Embryonic facial prominence (tissue), 1 donor: ENCODE data around the gene TMC1.
A peak's percentile ranks its signal among the peaks of the same experiment; 100 is the strongest.
"Not testable (repeated sequence)": the region's sequence is repeated elsewhere in the genome, so short reads cannot be mapped to it uniquely, and the experiment has no call there.

Experiments used
- DNase-seq: peaks from one replicate; pipeline ENCODE4 v3.0.0-alpha.2; 2016; ENCODE audit errors: extremely low spot score

Gene TMC1

DNA sequence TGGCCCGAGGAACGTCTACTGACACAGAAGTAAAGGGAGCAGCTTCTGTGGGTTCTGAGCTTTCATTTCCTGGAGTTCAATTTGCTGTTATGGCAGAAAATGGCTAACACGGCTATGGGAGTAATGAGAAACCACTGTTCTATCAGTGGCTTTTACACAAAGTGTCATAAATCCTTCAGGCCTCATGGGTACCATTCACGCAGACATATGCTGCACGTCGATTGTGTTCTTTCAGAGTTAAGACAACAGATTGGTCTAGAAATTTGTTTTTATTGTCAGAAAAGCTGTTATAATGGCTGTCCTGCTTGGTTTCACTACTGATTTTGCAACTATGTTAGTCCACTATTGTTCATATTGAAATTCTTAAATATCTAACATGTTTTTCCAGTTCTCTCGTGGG, 296.0 kb downstream of the TMC1 start:
- no peak for DNase-seq

DNA sequence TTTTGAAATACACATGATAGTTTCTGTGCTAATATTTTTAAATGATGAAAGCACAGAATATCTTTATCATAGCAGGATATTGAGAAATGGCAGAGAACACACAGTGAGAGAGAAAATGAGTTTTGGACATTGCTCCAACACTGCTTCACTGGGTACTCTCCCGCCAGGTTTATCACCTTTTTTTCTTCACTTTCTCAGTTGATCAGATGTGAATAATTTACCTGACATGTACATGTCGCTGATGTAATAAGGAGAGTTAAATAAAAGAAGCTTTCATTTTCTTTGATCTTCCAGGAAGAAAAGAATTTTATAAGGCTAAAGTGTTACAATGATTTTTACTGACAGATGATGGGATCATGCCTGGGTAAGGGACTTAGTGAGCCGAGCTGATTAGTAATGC, 297.0 kb downstream of the TMC1 start:
- DNase-seq, result no peak

DNA sequence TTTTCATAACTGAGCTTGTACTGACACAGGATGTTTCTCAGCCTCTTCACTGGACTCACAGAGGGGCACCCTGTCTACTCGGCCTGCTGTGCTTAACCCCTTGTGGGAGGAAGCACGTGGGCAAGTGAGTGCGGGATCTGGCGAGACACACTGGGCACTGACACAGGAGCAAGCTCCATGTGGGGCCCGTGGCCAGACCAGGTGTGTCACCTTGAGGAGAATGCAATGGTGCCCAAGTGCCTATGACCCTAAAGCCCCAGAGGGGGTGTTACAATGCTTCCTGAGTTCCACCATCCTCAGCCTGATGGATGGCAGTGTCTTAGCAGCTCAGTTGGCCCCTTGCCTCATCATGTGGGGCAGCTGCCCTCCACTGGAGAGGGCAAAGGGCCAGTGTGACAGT, 302.6 kb downstream of the TMC1 start:
- no peak for DNase-seq

DNA sequence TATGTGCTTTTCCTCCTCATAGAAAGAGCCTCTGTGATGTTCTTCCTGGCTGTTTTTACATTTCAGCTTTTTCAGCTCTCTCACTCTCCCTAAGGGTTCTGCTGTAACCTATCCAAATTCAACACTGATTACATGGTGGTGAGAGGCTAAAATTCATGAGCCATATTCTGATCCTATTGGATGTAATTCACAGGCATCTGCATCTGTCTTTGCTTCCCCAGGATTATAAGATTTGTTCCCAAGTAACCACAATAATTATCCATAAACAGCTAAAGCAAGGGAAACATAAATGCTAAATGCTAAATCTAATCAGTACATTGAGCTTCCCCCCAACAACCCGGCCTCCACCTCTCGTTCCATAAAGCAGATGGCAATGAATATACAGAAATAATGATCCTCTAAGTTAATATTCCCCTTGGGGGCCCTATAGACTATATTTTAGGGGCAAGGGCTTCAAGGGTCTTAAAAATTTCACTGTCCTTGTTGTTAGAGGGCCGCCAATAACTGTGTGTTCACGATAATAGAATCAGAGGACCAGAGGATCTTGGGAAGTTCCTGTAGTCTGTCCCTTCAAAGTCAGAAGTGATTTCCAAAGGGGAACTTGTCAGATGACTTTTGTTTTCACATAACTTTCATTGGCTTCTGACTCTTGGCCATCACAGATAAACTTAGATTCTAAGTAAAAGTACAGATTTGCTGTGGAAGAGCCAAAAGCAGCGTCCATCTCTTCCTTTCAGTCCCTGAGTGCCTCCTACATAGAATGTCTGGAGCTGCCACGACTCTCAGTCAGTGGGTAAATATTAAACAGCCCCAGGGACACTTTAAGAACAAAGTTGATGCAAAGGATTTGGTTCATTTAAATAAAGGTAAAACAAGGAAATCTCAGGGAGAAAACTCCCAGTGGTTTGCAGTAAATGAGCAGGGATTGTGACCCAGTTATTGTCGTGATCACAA, 305.9 kb downstream of the TMC1 start:
- DNase-seq, result peak; percentile 51

DNA sequence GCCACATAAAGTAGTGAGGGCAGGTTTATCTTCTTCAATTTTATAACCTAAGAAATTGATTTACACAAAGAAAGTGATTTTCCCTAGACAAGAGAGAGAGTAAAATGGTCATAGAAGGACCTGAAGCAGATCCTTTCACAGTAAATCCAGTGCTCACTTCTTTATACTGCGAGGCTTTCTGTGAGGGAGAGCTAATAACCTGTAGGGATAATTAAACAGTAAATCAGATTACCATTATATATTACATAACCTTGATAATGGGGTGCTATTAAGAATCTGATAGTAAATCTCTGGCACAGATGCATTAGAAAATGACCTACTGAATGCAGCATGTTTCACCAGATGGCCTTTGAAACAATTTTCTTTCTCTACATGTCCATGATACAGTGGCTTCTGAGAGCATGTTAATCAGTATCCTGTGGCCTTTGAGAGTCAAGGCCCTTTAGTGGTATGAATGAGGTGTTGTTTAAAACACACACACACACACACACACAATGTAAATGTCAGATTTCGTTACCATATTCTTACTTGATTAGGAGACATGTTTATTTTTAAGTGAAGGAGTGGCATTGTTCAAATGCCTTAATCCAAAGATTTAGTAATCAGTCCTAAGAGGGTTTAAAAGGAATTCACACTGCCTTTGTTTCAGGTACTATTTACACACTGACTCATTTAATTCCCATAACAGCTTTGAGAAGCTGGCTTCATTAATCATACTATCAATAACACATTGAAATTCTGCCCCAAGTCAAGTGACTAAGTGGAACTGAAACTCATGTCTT, 306.7 kb downstream of the TMC1 start:
- DNase-seq, result no peak

DNA sequence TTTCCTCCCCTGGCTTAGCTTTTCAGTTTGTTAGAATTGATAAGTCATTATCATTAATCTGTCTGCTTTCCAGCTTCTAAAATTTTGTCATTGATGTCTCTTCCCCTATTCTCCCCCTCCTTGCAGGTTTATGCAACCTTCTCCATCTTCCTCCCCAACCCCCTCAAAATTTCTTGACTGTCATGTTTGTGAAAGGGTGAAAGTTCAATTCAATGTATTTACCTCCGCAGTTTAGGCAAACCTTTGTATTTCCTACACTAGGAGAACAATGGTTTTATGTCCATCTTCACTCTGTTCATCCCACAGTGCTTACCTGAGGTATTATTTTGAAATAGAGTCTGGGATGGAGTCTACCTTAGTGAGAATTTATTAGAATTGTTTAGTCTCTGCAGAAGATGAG, 313.6 kb downstream of the TMC1 start:
- DNase-seq, result no peak

DNA sequence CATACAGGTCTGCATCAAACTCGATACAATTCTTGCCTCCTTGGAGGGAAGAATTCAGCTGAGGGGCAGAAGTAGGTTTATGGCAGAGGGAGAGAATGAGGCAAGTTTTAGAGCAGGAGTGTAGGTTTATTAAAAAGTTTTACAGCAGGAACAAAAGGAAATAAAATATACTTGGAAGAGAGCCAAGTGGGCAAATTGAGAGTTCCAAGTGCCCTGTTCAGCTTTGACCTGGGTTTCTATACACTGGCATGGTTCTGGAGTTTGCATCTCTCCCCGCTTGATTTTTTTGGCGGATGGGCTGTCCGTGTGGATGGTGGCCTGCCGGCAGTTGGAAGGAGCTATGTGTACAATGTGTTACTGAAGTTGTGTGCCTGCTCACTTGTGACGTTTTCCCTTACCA, 315.4 kb downstream of the TMC1 start:
- DNase-seq, result no peak

DNA sequence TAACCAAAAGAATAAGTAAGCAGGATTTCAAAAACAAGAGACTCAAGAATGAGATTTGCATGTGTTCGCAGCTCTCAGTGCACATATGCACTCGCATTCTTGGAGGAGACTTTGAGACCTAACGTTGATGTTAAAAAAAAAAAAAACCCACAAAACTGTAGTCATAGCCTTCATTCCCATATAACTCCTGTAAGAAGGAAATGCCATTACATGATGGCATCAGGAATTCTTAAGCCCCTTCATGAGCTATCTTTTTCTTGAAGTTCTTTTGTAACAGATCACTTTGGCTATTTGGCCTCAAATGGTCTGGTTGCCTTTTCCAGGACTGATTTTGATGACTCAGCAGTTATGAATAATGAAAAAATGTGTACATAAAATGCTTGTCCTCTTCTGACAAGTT, 317.7 kb downstream of the TMC1 start:
- no peak for DNase-seq

DNA sequence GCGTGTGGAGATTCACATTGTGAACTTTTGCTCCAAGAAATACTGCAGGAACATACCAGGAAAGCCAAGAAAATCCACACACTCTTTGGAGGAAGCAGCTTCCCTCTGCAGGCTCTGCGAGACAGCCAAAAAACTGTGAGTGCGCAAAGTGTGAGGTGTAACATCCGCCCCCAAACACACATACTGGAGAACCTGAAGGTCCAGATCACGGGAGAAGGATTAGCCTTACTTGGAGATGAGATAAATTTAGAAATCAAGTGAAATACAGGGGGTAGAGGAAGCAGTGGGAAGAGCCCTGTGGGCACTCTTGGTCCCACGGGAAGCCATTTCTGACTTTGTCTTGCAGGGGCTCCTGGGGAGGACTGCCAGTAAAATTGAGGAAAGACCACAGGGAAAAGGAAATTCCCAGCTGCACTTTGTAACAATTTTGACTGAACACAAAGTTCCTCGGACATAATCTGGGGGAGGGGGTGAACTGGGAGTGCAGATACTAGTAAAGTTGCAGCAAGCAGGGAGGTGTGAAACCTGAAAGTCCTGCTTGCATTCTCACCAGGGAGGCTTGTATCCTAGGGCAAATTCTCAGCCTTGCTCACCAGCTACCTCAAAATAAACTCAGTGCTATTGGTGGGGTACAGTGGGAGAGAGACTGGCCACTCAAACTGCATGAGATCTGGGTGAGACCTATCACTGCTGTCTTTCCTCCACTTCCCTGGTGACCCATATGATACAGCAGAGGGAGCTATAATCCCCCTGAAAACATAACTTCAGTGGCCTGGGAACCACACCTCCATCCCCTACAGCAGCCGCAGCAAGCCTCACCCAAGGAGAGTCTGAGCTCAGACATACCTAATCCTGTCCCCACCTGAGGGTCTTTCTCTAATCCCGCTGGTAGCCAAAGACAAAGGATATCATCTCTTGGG, 322.4 kb downstream of the TMC1 start:
- no peak for DNase-seq

DNA sequence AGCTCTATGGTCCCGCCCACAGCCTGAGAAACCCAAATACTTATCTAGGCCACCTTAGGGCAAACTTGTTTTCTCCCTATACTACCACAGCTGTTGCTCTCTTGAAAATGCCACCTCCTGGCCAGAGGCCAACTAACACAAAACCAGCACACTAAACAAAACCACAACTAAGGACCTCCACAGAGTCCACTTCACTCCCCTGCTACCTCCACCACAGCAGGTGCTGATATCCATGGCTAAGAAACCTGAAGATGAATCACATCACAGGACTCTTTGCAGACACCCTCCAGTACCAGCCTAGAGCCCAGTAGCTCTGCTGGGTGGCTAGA, 323.0 kb downstream of the TMC1 start:
- no peak for DNase-seq

DNA sequence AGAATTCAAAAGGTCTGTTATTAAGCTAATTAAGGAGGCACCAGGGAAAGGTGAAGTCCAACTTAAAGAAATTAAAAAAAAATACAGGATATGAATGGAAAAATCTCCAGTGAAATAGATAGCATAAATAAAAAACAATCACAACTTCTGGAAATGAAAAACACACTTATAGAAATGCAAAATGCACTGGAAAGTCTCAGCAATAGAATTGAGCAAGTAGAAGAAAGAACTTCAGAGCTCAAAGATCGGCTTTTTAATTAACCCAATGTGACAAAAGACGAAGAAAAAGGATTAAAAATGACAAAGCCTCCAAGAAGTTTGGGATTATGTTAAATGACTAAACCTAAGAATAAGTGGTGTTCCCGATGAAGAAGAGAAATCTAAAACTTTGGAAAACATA, 323.6 kb downstream of the TMC1 start:
- DNase-seq, result not testable (repeated sequence)

DNA sequence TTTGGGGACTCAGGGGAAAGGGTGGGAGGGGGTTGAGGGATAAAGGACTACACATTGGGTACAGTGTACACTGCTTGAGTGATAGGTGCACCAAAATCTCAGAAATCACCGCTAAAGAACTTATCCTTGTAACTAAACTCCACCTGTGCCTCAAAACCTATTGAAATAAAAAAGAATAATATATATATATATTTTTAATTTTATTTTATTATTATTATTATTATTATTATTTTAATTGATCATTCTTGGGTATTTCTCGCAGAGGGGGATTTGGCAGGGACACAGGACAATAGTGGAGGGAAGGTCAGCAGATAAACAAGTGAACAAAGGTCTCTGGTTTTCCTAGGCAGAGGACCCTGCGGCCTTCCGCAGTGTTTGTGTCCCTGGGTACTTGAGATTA, 328.8 kb downstream of the TMC1 start:
- DNase-seq, result not testable (repeated sequence)

DNA sequence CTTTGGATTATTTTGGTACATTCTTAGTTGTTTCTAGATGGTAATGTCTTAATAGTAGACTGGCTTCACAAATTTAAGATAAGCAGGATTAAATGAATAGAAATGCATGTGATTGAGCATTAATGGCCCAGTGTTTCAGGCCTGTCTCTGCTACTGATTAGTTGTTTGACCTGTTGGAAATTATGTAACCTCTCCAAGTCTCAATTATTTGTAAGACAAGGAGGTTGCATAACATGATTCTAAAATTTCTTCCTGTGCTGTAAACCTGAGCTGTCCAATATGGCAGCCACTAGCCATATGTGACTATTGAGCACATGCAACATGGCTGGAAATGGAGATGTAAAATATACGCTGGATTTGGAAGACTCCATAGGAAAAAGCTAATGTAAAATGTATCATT, 333.9 kb downstream of the TMC1 start:
- no peak for DNase-seq

DNA sequence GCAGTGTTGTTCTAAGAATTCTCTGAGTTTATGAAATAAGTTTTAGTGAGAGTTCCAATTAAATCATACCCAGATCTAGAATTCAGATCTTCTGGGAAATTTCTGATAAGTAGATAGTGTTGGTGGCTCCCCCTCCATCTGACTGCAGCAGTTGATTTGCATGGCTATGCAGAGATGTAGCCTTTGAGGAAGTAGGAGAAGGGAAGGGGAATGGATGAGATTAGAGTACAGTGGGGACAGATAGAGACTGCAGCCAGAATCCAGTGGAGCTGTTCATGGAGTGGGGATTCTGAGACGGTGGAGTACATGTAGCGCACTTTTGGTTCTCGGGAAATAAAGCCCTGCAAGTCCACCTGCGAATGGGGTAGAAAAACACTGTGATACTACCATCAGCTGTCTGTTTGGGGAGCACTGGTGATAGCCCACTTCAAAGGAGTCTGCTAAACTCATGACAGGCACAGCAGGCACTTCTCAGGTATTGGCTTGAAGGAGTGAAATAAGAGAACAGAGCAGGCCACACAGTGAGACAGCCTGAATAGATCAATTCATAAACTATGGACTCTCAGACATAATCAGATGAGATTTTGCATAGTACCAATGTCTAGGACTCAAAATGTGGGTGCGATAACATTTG, 334.6 kb downstream of the TMC1 start:
- no peak for DNase-seq

DNA sequence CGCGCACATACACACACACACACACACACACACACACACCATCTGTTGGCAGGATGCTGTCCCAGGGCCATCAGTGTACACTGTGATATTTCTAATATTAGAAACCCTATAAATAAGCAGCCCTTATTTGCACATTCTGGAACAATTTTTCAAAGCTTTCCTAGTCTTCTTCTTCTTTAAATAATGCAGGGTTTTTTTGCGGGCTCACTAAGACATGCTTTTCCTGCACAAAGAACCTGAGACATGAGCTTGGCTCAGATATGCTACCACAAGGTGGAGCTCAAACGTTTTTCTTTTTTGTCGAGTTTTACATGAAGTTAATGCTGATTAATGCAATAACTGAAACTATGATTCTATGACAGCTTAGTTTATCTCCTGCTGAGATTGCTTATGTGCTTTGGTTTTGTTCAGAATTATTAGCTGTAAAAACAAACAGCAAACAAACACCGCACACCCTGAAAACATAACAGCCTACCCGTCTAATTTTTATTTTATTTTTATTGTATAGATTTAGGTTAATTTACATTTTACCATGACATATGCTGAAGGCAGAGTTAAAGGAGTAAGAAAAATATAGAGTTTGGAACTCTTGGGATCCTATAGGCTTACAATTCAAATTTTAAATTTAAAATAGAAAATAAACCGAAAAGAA, 335.7 kb downstream of the TMC1 start:
- DNase-seq, result peak; percentile 54

DNA sequence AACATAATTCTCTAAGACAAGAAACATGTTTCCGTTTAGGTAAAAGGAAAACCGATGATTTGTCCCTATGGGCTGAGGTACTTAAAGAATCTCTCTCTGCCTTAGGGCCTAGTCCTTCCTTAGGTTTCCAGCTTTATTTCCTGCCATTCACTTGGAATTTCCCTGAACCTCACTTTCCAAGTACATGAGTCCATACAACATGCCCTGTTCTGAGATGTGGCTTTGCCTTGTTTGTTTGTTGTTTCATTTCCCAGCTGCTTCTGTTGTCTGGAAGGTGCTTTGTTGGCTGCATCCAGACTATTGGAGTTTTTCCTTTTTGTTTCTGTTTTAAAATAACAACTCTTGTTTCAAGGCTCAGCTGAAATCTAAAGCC, 336.2 kb downstream of the TMC1 start:
- DNase-seq, result no peak

DNA sequence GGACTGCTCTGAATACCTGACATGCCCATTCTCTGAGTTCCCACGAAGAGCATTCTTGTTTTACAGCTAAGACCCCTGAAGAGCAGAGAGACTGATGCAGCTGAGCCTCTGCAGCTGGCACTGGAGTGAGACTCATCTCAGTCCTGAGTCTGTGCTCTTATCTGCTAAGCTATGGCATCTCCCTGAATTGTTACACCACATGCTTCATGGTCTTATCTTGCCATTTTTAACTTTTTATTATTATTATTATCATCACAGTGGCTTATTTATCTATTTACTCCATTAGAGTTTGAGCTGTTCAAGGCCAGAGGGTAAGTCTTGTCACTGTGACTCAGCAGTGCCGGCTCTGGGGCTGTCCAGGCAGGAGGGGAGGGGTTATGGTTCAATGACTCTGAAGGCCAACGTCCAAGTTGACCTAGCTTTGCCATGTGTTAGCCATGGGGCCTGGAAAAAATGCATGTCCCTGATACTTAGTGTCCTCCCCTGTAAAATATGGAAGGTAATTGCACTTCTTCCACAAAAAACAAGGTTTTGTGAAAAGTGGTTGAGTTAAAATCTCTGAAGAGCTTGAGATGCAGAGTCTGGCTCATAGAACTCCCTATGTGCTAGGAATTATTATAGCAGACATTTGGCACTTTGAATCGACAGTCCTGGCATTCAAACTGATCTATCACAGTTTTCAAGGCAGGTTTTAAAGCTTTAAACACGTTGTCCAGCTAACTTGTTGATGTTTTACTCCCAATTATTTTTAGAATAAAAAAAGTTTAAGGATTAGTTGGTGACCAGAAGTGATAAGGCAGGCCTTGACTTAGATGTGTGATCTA, 336.9 kb downstream of the TMC1 start:
- DNase-seq, result no peak

DNA sequence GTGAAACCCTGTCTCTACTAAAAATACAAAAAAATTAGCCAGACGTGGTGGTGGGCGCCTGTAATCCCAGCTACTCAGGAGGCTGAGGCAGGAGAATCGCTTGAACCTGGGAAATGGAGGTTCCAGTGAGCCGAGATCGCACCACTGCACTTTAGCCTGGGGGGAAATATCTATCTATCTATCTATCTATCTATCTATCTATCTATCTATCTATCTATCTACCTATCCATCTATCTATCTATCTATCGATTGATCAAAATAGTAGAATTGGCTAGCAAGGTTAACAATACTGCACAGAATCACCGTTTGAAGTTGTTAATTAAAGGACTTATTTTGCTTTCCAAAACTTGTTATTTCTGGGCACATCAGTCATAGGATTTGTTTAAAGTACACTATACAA, 341.4 kb downstream of the TMC1 start:
- DNase-seq, result not testable (repeated sequence)

DNA sequence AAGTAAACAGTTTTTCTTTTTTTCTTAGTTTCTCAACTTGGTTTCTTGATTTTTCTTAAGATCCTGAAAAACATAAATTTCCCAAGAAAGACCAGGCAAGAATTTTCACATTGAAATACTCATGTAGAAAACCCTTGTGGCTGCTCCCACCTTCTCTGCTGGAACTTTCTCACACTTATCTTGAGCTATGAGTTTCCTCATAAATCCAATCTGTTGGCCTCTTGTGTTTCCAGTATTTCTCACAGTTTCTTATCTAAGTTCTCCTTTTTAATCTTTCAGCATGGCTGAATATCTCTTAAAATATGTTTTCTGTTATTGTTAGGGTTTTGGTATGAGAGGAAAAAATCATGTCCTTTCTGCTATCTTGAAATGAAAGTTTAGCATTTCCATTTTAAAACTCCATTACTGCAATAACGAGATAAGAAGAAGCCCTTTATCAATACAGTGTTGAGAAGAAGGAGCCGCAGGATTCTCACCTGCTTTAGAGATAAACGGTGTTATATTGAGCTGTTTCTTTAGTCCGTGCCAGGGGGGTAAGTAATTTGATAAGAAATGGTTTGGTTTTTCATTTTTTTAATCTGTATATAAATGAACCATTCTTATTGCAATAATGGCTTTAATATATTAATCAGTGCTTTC, 342.2 kb downstream of the TMC1 start:
- no peak for DNase-seq

DNA sequence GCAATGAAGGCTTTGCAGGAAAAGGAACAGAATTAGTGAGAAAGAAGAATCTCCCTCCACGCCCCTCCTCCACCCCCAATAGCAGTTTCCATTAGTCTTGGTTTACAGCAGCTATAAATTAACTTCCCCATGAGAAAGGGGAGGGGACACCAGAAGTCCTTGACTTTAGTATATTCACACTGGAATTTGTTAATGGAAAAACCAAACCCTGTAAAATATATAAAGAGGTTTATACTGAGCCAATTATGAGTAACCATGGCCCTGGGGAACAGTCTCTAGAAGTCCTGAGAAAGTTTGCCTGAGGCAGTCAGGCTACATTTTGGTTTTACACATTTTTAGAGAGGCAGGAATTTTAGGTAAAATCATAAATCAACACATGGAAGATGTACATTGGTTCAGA, 342.9 kb downstream of the TMC1 start:
- DNase-seq, result no peak
